Measurements from ENCODE around the gene SRPK1.

The SRPK1 gene

GRCh38 chr6:35809809-35810208, 111.1 kb downstream of the SRPK1 start:
- no peak for DNase-seq

GRCh38 chr6:35808688-35809087, 112.2 kb downstream of the SRPK1 start:
- DNase-seq: no peak

- DNase-seq: peak; percentile 84
Observed at GRCh38 chr6:35804996-35805736, 115.7 kb downstream of the SRPK1 start, which contains the start of gene LHFPL5. Gene LHFPL5 (plus strand): TSS chr6:35805352. CDS start chr6:35805671, 319 bp downstream.

- DNase-seq: no peak
Observed at GRCh38 chr6:35801148-35801547, 119.8 kb downstream of the SRPK1 start.

- DNase-seq: no peak
Observed at GRCh38 chr6:35798706-35799105, 122.2 kb downstream of the SRPK1 start.

GRCh38 chr6:35797837-35798526, 122.9 kb downstream of the SRPK1 start:
- no peak for DNase-seq

GRCh38 chr6:35796236-35796635, 124.7 kb downstream of the SRPK1 start:
- DNase-seq: no peak

GRCh38 chr6:35795453-35796071, 125.3 kb downstream of the SRPK1 start:
- DNase-seq: no peak

GRCh38 chr6:35794536-35795452, 126.1 kb downstream of the SRPK1 start:
- DNase-seq: no peak

- DNase-seq: no peak
Observed at GRCh38 chr6:35790683-35791082, 130.2 kb downstream of the SRPK1 start.

- DNase-seq: no peak
Observed at GRCh38 chr6:35788423-35788982, 132.4 kb downstream of the SRPK1 start.

- no peak for DNase-seq
Observed at GRCh38 chr6:35787266-35788218, 133.4 kb downstream of the SRPK1 start.

GRCh38 chr6:35786810-35787209, 134.1 kb downstream of the SRPK1 start:
- DNase-seq: no peak

GRCh38 chr6:35786272-35786671, 134.6 kb downstream of the SRPK1 start:
- DNase-seq: no peak

- no peak for DNase-seq
Observed at GRCh38 chr6:35784200-35784599, 136.7 kb downstream of the SRPK1 start.
